ENCODE data around the gene UNKL. TPM values are rescaled to one million over a fixed set of nuclear protein-coding genes. Genes with fewer than 3 reads are reported as not detected.

Gene UNKL
- total RNA-seq, 1 donor from 2014 or later = 43.6 TPM

DNA sequence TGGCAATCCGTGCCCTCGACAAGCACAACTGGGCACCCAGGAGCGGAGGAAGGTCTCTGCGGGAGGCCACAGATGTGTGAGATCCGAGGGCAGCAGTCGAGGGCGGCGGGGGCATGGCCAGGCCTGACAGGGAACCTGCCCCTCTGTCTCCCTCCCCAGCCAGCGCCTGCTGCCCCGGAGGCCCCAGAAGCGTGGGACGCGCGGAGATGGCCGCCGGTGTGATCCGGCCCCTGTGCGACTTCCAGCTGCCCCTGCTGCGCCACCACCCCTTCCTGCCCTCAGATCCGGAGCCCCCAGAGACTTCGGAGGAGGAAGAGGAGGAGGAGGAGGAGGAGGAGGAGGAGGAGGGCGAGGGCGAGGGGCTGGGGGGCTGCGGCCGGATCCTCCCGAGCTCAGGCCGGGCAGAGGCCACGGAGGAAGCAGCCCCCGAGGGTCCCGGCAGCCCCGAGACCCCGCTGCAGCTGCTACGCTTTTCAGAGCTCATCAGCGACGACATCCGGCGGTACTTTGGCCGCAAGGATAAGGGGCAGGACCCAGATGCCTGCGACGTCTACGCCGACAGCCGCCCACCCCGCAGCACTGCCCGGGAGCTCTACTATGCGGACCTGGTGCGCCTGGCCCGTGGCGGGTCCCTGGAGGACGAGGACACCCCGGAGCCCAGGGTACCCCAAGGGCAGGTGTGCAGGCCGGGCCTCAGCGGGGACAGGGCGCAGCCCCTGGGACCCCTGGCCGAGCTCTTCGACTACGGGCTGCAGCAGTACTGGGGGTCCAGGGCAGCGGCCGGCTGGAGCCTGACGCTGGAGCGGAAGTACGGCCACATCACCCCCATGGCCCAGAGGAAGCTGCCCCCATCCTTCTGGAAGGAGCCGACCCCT is 18.1 kb upstream of the UNKL start:
- H3K27ac Mint-ChIP-seq = no peak overlapping the region
- H3K4me3 Mint-ChIP-seq = no peak overlapping the region
- no peaks in the 10 kb centered on the region for H3K4me1 Mint-ChIP-seq
- H3K27me3 Mint-ChIP-seq (ENCODE audit: low read depth) = no peaks in the 10 kb centered on the region
- H3K36me3 Mint-ChIP-seq = no peaks in the 10 kb centered on the region
- no peak for DNase-seq (ENCODE audit: low spot score in 2 of 2, unreplicated experiment in 2 of 2)
- TF ChIP-seq, protein P1, sequence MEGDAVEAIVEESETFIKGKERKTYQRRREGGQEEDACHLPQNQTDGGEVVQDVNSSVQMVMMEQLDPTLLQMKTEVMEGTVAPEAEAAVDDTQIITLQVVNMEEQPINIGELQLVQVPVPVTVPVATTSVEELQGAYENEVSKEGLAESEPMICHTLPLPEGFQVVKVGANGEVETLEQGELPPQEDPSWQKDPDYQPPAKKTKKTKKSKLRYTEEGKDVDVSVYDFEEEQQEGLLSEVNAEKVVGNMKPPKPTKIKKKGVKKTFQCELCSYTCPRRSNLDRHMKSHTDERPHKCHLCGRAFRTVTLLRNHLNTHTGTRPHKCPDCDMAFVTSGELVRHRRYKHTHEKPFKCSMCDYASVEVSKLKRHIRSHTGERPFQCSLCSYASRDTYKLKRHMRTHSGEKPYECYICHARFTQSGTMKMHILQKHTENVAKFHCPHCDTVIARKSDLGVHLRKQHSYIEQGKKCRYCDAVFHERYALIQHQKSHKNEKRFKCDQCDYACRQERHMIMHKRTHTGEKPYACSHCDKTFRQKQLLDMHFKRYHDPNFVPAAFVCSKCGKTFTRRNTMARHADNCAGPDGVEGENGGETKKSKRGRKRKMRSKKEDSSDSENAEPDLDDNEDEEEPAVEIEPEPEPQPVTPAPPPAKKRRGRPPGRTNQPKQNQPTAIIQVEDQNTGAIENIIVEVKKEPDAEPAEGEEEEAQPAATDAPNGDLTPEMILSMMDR (IDR thresholded peaks at IDR 0.05; ENCODE audit: unreplicated experiment) = no peak
- no peaks in the 10 kb centered on the region for H3K9me3 Mint-ChIP-seq

DNA sequence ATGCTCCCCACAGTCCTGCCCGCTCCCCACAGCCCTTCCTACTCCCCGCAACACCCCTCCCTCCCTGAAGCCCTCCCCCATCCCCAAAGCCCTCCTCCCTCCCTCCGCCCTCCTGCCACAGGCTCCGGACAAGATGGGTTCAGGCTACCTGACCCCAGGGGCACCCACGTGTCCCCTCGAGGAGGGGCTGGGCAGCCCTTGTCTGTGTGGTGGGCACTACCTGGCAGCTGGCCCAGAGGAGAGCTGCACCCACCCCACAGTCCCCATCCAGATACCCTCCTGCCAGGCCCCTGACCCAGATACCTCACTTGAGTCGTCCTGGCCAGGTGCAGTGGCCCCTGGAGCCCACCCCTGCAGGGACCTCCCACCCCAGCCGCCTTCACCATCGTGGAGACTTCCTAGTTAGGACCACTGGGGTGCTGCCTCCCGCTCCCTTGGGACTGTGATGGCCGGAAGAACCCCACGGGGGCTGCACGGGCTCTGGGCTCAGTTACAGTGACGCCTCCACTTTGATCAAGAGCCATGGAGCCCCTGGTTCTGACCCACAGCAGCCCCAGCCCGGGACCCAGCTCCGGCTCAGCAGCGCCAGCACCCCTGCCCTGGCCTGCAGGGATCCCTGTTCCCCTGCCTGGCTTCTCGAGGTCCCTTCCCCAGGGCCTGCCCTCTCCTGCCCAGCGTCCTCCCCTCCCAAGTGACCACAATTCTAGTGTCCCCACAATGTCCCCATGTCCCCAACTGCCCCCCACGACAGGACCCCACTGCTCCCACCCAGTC is 17.2 kb upstream of the UNKL start:
- H3K36me3 Mint-ChIP-seq = no peaks in the 10 kb centered on the region
- no peak overlapping the region for H3K4me3 Mint-ChIP-seq
- no peaks in the 10 kb centered on the region for H3K4me1 Mint-ChIP-seq
- TF ChIP-seq, protein P1 (IDR thresholded peaks at IDR 0.05; ENCODE audit: unreplicated experiment) = no peak
- no peaks in the 10 kb centered on the region for H3K9me3 Mint-ChIP-seq
- no peak for DNase-seq (ENCODE audit: low spot score in 2 of 2, unreplicated experiment in 2 of 2)
- H3K27ac Mint-ChIP-seq = no peak overlapping the region
- H3K27me3 Mint-ChIP-seq (ENCODE audit: low read depth) = no peaks in the 10 kb centered on the region

DNA sequence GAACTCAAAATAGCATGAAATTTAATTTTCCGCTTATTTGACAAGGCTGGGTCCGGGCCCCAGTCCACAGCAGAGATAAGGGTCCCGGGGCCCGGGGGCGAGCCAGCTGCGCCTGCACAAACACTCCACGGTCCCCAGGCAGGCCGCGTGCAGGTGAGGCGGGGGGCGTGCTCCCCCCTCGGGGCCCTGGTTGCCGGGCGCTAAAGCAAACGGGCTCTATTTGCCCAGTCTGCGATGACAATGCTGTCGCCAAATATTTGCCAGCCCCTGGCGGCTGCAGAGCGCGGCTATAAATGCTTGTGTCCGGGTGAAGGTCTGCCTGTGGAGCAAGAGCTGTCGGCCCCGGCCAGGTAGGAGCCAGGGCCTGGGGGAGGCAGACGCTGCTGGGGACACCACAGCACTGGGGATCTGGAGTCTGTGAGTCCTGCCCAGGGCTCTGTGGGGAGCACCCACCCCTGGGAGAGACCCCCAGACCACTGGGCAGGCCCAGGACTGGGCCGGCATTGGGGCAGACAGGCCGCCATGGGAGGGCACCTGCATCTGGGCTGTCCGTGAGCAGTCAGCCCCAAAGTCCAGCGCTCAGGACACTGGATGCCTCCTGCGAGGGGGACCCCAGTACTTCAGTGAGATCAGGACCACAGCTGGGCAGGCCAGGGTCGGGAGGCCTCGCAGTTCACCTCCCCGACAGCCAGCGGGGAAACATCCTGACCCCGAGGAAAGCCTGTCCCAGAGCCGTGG is 16.4 kb upstream of the UNKL start, which contains the start of gene PERCC1:
TSS of gene PERCC1 (plus strand) at position 320 of the 738 bp plus-strand sequence. CDS start 1,516 bp downstream, outside the sequence.
- Mint-ChIP-seq H3K9me3 (no peaks in the 10 kb centered on the region), H3K4me3 (no peak within 1 kb of the TSS), H3K36me3 (no peaks in the 10 kb centered on the region), H3K4me1 (no peaks in the 10 kb centered on the region), H3K27me3 (ENCODE audit: low read depth) (no peaks in the 10 kb centered on the region), H3K27ac (no peak within 1 kb of the TSS)
- no peak for DNase-seq (ENCODE audit: low spot score in 2 of 2, unreplicated experiment in 2 of 2)
- TF ChIP-seq, protein P1 (IDR thresholded peaks at IDR 0.05; ENCODE audit: unreplicated experiment) = no peak

DNA sequence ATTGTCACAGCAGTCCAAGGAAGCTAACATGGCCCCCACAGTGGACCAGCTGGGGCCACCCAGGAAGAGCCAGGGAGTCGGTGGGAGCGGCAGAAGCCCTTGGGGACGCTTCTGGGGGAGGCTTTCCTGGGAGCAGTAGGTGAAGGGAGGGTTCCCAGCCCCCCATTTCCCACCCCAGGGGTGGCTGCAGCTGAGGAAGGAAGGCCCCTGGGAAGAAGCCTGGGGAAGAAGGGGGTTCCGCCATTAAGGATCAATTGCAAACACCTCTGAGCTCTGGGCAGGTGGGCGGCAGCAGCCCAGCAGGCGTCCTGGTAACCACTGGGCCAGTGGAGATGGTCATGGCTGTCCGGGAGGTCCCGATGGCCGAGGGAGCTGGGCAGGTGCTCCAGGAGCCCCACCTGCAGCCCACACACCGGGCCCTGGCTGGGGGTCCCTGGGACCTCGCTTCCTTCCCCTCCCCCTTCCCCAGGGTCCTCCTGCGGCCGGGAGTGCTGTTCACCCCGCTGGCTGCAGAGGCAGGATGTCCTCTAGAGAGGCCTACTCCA is 15.8 kb upstream of the UNKL start:
- DNase-seq (ENCODE audit: low spot score in 2 of 2, unreplicated experiment in 2 of 2) = no peak
- H3K36me3 Mint-ChIP-seq = no peaks in the 10 kb centered on the region
- no peaks in the 10 kb centered on the region for H3K4me1 Mint-ChIP-seq
- no peaks in the 10 kb centered on the region for H3K9me3 Mint-ChIP-seq
- H3K27me3 Mint-ChIP-seq (ENCODE audit: low read depth) = no peaks in the 10 kb centered on the region
- no peak overlapping the region for H3K4me3 Mint-ChIP-seq
- TF ChIP-seq, protein P1 (IDR thresholded peaks at IDR 0.05; ENCODE audit: unreplicated experiment) = no peak
- H3K27ac Mint-ChIP-seq = no peak overlapping the region

DNA sequence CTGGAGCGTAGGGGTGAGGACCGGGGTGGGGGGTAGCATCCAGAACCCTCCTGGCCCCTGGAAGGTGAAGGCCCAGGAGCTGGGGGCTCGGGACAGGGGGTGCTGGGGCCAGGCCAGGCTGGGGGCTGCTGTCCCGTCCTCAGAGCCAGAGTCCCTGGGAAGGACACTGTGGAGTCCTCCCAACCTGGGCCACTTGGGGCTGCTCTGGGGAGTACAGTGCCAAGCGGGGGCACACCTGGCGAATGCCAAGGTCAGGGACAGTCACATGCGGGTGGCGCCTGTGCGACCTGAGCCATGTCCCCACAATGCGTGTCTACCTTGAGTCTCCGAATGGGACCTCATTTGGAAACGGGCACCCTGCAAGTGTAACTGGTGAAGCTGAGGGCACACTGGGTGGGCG is 15.1 kb upstream of the UNKL start:
- no peaks in the 10 kb centered on the region for H3K36me3 Mint-ChIP-seq
- H3K27me3 Mint-ChIP-seq (ENCODE audit: low read depth) = no peaks in the 10 kb centered on the region
- H3K4me1 Mint-ChIP-seq = no peaks in the 10 kb centered on the region
- no peak overlapping the region for H3K27ac Mint-ChIP-seq
- DNase-seq (ENCODE audit: low spot score in 2 of 2, unreplicated experiment in 2 of 2) = no peak
- TF ChIP-seq, protein P1 (IDR thresholded peaks at IDR 0.05; ENCODE audit: unreplicated experiment) = no peak
- no peaks in the 10 kb centered on the region for H3K9me3 Mint-ChIP-seq
- no peak overlapping the region for H3K4me3 Mint-ChIP-seq
